Glutamatergic neuron (in vitro differentiated cells): Measurements from ENCODE around the gene GARIN5B. TPM values are rescaled to one million over a fixed set of nuclear protein-coding genes. Genes with fewer than 3 reads are reported as not detected.
A peak's percentile ranks its signal among the peaks of the same experiment; 100 is the strongest.

Experiments used
- DNase-seq: peaks from one replicate; pipeline ENCODE4 v3.0.0; 2022
- H3K27ac Mint-ChIP-seq: one replicate; pipeline ENCODE4 v1.8.0; 2020; ENCODE audit warnings: mild to moderate bottlenecking, mixed read lengths, inconsistent platforms; ENCODE audit not compliant: unreplicated experiment
- H3K27me3 Mint-ChIP-seq: one replicate; pipeline ENCODE4 v1.8.0; 2020; ENCODE audit warnings: mild to moderate bottlenecking, moderate library complexity, mixed read lengths, inconsistent platforms; ENCODE audit not compliant: unreplicated experiment
- H3K36me3 Mint-ChIP-seq: one replicate; pipeline ENCODE4 v1.8.0; 2020; ENCODE audit warnings: mild to moderate bottlenecking, mixed read lengths, inconsistent platforms; ENCODE audit not compliant: unreplicated experiment
- H3K4me1 Mint-ChIP-seq: one replicate; pipeline ENCODE4 v1.8.0; 2020; ENCODE audit warnings: mild to moderate bottlenecking, low read depth, mixed read lengths, inconsistent platforms; ENCODE audit not compliant: unreplicated experiment
- H3K4me3 Mint-ChIP-seq: one replicate; pipeline ENCODE4 v1.8.0; 2020; ENCODE audit warnings: mild to moderate bottlenecking, mixed read lengths, inconsistent platforms; ENCODE audit not compliant: unreplicated experiment
- H3K9me3 Mint-ChIP-seq: one replicate; pipeline ENCODE4 v1.8.0; 2020; ENCODE audit warnings: mild to moderate bottlenecking, moderate library complexity, mixed read lengths, inconsistent platforms; ENCODE audit not compliant: unreplicated experiment
- total RNA-seq: library from RNA; stranded (reverse); fragmentation: NEBNext Ultra II Directional; extraction: Animal tissue kit (Norgen Biotek cat#: 25700); gene quantifications from one replicate; pipeline ENCODE4 v1.2.1, GENCODE V29; 2021; ENCODE audit not compliant: unreplicated experiment
- TF ChIP-seq, protein P1 (sequence below): fragments of 200-600 bp; sonication (generic); IDR thresholded peaks from one replicate; pipeline ENCODE4 v1.5.0; 2021; ENCODE audit not compliant: partially characterized antibody, unreplicated experiment

Gene GARIN5B
- total RNA-seq, 1 donor from 2014 or later = 0.17 TPM

- Mint-ChIP-seq H3K4me1 (peaks cover 3% of the 10 kb centered on the region), H3K4me3 (no peak overlapping the region), H3K36me3 (no peaks in the 10 kb centered on the region), H3K27ac (no peak overlapping the region), H3K9me3 (peaks cover 3% of the 10 kb centered on the region), H3K27me3 (peaks cover 1% of the 10 kb centered on the region)
- TF ChIP-seq, protein P1, sequence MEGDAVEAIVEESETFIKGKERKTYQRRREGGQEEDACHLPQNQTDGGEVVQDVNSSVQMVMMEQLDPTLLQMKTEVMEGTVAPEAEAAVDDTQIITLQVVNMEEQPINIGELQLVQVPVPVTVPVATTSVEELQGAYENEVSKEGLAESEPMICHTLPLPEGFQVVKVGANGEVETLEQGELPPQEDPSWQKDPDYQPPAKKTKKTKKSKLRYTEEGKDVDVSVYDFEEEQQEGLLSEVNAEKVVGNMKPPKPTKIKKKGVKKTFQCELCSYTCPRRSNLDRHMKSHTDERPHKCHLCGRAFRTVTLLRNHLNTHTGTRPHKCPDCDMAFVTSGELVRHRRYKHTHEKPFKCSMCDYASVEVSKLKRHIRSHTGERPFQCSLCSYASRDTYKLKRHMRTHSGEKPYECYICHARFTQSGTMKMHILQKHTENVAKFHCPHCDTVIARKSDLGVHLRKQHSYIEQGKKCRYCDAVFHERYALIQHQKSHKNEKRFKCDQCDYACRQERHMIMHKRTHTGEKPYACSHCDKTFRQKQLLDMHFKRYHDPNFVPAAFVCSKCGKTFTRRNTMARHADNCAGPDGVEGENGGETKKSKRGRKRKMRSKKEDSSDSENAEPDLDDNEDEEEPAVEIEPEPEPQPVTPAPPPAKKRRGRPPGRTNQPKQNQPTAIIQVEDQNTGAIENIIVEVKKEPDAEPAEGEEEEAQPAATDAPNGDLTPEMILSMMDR = no peak
- no peak for DNase-seq
These were observed 2.2 kb downstream of the GARIN5B start for GRCh38 chr19:55360902-55361301.

GRCh38 chr19:55358943-55359908 lies 3.8 kb downstream of the GARIN5B start:
- Mint-ChIP-seq H3K36me3 (no peaks in the 10 kb centered on the region), H3K9me3 (peaks cover 3% of the 10 kb centered on the region), H3K27me3 (peaks cover 4% of the 10 kb centered on the region), H3K27ac (no peak overlapping the region), H3K4me1 (peaks cover 3% of the 10 kb centered on the region), H3K4me3 (no peak overlapping the region)
- no peak for DNase-seq
- TF ChIP-seq, protein P1 = no peak

GRCh38 chr19:55358493-55358892 lies 4.6 kb downstream of the GARIN5B start:
- Mint-ChIP-seq H3K36me3 (no peaks in the 10 kb centered on the region), H3K4me1 (peaks cover 3% of the 10 kb centered on the region), H3K9me3 (no peaks in the 10 kb centered on the region), H3K27me3 (peaks cover 4% of the 10 kb centered on the region), H3K27ac (no peak overlapping the region), H3K4me3 (no peak overlapping the region)
- no peak for DNase-seq
- TF ChIP-seq, protein P1 = no peak

DNA sequence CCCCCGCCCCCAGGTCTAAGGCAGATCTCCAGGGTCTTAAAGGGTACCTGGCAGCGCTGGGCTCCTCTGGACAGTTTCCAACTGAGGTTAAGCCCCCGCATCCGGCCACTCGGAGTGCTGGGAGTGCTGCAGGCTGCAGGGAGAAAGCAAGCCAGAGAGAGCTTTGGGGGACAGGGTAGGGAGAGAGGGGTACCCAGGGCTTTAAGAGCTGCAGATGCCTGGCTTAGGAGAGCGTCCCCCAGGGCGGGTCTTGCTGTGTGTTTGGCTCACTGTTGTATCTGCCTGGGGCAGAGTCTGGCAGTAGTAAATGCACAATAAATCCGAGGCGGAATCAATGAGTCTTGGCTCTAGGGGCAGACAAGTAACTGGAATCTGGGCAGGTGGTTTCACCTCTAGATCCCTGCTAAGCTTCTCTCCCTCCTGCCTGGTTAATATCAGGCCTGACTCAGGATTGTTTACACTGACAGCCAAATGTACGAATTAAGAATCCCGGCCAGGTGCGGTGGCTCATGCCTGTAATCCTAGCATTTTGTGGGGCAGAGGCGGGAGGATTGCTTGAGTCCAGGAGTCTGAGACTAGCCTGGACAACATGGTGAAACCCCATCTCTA lies 7.7 kb downstream of the GARIN5B start:
- no peak overlapping the region for H3K4me3 Mint-ChIP-seq
- no peaks in the 10 kb centered on the region for H3K36me3 Mint-ChIP-seq
- no peak overlapping the region for H3K27ac Mint-ChIP-seq
- DNase-seq = no peak
- peaks cover 10% of the 10 kb centered on the region for H3K9me3 Mint-ChIP-seq
- TF ChIP-seq, protein P1 = no peak
- peaks cover 6% of the 10 kb centered on the region for H3K4me1 Mint-ChIP-seq
- peaks cover 17% of the 10 kb centered on the region for H3K27me3 Mint-ChIP-seq

DNA sequence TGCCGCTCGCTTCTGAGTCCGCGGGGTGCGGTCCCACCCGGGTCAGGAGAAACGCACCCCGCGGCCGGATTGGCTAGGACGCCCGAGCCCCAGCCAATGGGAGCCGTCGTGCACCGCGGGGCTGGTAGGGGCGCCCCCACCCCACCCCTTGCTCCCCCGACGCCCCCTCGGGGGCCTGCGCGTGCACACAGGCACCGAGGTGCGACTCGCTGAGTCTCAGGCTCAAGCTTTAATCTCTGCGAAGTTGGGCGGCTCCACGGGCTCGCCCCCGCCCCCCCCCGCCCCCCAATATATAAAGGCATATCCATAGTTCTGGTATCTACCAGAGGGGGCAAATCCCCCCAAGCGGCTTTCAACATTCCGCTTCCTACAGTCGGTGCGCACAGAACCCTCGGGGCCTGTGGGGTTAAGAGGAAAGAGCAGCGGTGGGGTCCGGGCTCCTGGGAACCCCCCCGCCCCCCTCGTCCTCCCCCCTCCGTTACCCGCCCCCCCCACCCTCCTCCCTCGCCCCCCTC lies 8.3 kb downstream of the GARIN5B start, which contains the start of gene COX6B2:
Gene COX6B2 (minus strand): TSS at position 22 of the 515 bp plus-strand sequence. CDS start 198 bp downstream, outside the sequence.
- H3K36me3 Mint-ChIP-seq = no peaks in the 10 kb centered on the region
- H3K27me3 Mint-ChIP-seq = peaks cover 17% of the 10 kb centered on the region
- H3K27ac Mint-ChIP-seq = no peak within 1 kb of the TSS
- H3K4me1 Mint-ChIP-seq = peaks cover 6% of the 10 kb centered on the region
- DNase-seq = no peak
- peak within 1 kb of the TSS; percentile 75 for H3K4me3 Mint-ChIP-seq
- TF ChIP-seq, protein P1 = peak; percentile 17
- H3K9me3 Mint-ChIP-seq = peaks cover 10% of the 10 kb centered on the region
